ENCODE results near the gene CMTM1.
A peak's percentile ranks its signal among the peaks of the same experiment; 100 is the strongest.

CMTM1 gene

DNA sequence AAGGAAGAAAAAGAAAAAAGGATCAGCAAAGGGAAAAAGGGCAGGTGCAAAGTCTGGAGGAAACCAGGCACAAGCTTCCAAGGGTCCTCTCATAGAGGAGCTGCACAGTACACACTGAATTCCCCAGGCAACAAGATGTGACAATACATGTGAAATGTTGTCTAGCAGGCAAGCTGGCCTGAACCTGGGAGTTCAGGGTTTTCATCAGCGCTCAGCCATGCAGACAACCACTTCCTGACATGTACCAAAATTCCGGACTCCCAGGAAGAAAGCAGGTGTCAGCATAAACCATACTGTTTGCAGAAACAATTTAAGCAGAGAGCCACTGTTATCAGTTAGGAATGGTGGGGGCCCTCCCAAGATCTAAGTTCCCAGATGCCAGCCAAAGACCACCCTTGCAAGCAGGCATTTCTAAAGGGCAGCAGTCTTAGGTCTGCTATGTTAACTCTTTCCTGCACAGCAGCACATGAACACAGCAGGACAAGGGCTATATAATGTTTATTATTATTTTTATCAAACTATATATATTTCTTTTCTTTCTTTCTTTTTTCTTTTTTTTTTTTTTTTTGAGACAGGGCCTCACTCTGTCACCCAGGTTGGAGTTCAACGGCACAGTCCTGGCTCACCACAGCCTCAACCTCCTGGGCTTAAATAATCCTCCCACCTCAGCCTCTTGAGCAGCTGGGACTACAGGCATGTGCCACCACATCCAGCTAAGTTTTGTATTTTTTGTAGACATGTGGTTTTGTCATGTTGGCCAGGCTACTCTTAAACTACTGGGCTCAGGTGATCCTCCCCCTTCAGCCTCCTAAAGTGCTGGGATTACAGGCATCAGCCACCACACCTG lies 26.4 kb upstream of the CMTM1 start:
- no peak for DNase-seq (ENCODE audit: low read depth, low spot score)

DNA sequence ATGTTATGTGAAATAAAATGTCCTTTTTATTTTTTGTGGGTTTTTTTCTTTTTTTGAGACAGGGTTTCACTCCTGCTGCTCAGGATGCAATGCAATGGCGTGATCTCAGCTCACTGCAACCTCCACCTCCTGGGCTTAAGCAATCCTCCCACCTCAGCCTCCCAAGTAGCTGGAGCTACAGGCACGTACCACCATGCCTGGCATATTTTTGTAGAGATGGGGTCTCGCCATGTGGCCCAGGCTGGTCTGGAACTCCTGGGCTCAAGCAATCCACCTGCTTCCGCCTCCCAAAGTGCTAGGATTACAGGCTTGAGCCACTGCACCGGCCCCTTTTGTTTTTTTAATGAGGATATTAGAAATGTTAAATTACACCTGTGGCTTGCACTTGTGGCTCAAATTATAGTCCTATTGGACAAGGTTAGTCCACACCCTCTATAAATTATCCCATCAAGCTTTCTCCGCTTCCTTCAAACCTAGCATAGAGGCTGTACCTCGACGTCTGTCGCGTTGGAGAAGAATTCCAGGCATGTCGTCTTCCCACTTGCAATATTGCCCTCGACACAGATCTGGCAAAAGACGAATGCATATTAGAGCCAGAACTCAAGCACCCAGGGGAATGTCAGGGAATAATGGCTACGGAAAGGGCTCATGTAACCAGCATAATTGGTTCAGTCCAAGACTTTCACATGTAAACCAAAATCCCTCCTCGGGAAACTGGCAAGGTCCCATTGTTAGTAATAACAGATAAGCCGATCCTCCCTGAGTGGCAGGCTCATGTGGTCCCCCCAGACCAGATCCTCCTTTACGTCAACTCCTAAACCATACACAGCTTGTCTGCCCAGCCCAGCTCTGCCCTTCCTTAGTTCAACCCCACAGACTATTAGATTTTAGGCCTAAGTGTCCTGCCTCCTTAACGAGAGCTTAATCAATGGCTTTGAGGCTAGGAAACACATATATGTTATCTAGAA lies 24.6 kb upstream of the CMTM1 start:
- DNase-seq (ENCODE audit: low read depth, low spot score), result no peak

DNA sequence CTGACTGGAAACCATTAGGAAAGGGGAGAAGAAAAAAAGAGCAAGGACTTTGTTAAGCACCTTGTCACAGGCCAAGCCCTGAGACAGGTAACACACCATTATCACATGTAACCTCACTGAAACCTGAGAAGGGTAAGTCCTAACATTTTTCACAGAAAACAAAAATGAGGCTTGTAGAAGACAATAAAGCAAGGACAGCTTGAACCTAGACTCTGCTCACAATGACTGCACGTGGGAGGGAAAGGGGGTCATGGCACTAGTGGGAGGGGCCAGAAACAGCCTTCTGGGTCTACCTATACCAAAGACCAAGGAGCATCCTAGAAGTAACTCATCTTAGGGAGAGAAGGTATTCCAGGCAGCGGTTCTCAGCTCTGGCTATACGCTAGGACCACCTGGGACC lies 23.8 kb upstream of the CMTM1 start:
- no peak for DNase-seq (ENCODE audit: low read depth, low spot score)

DNA sequence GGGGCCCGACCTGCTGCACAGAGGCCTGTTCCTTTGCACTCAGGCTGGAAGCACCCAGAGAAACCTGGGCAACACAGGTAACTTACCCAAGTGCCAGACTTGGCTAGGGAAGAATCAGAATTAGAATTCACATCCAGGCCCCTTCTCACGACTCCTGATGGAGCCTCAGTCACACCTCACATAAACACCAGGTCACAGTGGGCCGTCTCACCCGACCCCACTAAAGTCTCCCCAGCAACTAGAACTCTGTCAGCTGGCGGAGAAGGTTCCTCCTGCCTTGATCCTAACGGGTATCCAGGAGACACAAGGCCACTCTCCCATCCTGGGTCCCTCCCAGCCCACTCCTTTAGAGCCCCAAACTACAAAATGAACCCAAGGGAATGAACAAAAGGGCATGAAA lies 22.7 kb upstream of the CMTM1 start:
- no peak for DNase-seq (ENCODE audit: low read depth, low spot score)

DNA sequence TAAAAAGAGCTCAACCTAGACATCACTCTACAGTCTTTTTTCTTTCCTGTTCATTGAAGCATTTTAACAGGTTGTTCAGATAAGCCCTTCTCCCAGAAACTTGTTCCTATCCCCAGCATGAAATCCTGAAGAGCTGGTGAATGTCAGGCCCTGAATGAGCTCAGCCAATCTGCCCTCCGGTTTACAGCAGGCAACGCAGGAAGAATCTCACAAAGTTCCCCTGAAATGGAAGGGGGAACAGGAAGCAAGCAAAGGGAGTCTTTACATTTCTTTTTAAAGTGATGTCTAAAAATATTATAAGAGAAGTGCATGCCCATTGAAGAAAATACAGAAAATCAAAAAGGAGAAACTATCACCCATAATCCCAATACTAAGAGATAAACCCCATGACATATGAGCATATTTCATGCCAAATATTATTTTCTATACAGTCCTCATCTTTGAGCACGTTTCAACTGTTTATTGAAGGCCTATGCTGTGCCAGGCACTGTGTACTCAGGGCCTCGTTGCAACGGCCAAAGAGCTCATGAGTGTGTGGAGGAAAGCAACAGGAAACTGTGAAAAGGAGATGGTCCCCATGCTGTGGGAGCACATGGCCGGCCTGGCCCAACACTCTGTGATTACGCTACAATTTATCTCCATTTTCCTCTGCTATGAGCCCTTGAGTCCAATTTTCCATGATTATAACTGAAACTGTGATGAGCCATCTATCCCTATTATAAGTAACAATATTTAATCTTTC lies 22.1 kb upstream of the CMTM1 start:
- DNase-seq (ENCODE audit: low read depth, low spot score), result no peak

DNA sequence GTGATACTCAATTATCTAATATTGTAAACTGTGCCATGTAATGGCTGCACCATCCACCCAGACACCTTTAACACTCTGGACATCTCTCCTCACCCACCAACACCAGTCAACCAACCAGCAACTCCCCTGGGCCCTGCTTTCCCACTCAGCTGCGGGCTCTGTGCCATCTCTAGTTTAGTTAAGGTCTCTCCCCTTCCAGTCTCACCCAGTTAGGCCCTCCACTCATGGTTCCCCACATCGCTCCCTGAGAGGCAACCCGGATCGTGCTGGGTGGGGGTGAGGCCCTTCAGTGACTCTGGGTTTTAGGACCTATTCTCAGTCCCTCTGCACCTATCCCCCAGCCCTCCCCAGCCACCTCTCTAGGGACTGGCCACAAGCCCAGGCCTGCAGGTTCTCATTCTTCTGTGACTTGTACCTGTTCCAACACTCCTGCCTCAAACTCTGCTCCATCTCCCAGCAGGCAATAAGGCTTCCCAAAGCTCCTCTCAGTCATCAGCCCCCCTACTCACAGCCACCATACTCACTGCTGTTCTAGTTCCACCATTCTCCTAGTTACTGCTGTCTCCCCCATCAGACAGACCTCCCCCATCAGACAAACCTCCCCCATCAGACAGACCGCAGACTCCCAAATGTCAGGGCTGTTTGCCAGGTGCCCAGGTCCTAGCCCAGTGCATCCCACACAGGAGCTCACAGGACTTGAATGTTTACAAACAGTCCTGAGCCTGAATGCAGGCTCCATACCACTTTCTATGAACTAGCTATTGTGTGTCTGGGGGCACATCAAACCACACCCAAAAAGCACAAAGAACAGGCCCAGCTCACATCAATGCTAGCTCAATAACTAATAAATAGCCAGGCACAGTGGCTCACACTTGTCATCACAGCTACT lies 18.9 kb upstream of the CMTM1 start:
- no peak for DNase-seq (ENCODE audit: low read depth, low spot score)

DNA sequence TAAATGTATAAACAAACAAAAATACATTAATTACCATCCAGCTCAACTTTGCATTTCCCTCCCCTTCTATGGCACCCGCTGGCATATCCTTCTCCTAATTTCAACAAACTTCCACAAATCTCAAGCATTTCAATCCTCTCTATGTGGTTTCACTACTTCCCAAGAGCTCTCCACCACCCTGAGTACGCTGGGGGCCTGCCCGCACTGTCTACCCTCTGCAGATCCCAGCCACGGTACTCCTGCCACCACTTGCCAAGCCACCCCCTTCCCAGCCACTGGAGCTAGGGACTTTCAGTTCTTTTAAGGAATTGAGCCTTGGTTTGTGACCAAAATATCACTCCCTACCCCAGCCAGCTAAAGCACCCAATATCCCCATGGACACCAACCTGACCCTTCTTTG lies 18.2 kb upstream of the CMTM1 start:
- no peak for DNase-seq (ENCODE audit: low read depth, low spot score)

DNA sequence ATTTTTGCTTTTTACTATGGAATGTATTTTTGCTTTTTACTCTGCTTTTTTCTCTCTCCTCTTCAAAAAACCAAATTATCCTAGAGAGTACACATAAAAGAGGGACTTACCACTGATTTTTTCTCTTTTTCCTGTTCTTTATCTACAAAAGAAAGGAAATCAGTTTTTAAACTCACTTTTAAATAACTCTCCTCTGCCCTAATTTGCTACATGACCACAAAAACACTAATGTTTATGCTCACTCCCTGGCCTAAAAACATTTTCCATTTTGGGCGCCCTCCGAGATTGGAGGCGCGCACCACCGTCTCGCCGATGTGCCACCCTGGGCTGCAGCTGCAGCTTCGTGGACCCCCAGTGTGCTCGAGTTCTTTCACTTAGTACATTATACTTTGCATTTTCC lies 17.4 kb upstream of the CMTM1 start:
- DNase-seq (ENCODE audit: low read depth, low spot score), result no peak

DNA sequence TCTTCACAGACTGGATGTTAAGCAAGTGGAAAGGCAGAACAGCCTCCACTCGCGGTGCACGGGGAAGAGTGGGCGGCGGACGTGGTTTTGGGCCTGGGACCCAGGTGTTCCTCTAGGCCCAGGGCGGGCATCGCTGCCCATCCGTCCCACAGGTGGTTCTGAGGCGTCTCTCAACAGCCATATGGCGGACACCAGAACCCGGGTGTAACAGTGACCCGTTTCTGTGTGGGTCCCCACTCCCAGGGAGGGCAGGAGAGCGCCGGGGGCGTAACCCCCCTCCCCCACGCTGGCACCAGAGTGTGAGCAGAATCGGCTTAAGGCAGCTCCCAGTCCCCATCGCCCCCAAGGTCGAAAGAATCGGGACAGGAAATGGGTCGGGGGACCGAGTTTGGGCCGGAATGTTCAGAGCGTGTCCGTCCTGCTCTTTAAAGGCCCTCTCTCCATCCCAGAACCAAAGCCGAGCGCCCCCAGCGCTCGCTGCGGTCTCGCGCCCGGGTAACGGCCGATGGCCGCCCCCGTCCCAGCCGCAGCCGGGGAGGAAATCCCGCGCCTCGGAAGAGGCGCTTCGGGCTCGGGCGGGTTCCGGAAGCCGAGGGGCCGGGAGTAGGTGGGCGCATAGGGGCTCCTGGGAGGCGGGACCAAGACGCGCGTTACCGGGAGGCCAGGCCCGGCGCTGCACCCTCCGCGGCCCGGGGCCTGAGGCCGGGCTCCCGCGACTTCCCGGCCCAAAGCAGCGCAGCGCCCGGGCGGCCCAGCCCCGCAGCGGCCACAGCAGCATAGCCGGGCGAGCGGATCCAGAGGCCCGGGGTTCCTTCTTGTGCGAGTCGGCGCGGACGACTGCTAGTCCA lies 16.7 kb upstream of the CMTM1 start, which contains the start of gene TK2:
TK2 (minus strand) TSS at position 839 of the 848 bp plus-strand sequence; CDS start at position 778, 61 bp downstream.
- DNase-seq (ENCODE audit: low read depth, low spot score), result peak; percentile 72

DNA sequence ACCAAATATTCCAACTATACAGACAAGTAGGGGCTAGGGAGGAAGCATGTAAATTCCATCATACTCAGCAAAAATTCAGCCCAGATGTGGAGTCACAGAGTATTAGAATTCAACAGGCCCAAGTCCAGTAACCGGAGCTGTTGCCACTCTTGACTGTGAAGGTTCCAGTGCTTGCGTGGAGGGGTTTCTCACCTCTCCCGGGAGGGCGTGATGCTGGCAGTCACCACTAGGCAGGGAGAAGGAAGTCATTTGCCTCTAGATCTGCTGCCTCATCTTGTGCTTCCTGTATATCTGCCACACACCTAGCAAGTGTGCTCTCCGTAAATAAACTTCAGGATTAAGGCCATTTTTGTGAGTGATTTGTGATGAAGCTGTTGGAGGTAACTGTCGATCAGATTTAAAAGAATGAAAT lies 14.9 kb upstream of the CMTM1 start:
- DNase-seq (ENCODE audit: low read depth, low spot score), result peak; percentile 42

DNA sequence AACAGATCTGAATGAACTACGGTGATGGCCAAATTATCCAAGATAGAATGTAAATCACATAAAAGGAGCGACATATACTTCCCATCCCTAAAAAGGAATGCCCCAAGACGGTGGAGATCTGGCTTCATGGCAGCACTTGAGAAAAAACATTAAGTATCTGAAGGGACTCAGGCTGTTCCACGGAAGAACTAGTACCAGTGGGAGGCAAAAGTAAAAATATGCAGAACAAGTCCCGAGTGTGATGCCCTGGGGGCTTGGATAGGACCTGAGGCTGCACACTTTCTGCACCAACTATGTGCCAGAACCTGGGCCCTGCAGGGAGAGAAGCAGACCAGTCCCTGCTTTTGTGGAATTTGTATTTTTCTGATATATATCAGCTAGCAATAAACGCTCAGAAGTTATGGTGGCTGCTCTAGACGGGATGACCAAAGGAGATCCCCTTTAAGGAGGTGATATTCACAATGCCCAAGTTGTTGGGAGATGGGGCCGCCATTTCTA lies 14.4 kb upstream of the CMTM1 start:
- no peak for DNase-seq (ENCODE audit: low read depth, low spot score)

DNA sequence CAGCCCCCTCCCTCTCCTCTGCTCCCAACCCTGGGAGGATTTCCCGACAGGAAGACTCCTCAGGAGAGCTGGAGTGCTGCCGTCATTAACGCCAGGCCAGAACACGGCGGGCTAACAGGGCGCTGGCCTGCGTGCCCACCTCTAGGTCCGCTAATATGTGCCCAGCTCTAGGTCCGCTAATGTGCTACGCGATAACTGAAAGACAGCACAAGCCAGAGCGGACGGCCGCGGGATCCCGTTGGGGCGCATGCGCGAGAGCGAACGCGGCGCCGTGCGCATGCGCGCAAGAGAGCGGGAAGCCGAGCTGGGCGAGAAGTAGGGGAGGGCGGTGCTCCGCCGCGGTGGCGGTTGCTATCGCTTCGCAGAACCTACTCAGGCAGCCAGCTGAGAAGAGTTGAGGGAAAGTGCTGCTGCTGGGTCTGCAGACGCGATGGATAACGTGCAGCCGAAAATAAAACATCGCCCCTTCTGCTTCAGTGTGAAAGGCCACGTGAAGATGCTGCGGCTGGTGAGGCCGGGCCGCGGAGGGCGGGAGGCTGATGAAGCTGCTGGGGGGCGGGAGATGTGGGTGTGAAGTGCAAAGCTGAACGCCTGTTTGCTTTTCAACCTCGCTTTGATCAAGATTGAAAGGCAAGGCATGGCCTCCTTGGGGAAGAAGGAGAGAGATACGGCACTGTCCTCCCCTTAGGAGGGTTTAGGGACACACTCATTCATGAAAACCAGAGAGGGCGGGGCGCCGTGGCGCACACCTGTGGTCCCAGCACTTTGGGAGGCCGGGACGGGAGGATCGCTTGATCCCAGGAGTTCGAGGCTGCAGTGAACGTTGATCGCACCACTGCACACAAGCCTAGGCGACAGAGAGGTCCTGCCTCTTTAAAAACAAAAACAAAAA lies 13.7 kb upstream of the CMTM1 start, which contains the start of gene CKLF:
CKLF (plus strand) TSS at position 291 of the 892 bp plus-strand sequence; CDS start at position 431, 140 bp downstream.
- DNase-seq (ENCODE audit: low read depth, low spot score), result peak; percentile 94

DNA sequence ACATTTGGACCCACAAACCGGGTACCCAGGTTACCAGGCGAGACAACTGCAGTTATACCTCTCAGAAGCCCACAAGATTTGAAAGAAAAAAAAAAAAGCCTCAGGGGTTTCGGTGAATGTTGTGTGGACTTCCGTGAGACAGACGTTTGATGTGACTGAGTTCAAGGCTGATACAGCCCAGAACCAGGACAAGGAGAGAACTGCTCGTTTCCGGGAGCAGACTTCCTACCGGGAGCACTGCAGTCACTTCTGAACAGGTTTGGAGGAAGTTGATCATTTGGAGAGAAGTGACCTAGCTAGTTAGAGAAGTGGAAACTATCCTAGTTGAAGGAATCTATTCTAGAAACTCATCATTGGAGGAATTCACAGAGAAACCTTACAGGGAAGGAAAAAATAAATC lies 13.0 kb upstream of the CMTM1 start:
- DNase-seq (ENCODE audit: low read depth, low spot score), result no peak

DNA sequence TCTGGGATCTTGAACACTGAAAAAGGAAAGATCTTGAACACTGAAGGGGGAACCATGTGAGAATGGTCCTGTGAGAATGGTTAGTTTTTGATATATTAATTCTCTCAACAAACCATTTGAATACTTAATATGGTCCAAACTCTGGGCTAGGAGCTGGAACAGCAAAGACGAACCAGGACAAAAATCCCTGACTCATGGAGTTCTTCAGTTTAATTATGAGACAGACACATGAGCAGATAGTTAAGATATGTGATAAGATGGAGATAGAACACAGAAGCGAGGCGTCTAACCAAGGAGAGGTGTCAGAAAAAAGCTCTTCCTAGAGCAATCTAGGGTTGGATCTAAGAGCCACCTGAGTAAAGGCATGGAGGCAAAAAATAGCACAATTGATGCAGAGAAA lies 12.2 kb upstream of the CMTM1 start:
- DNase-seq (ENCODE audit: low read depth, low spot score), result no peak

DNA sequence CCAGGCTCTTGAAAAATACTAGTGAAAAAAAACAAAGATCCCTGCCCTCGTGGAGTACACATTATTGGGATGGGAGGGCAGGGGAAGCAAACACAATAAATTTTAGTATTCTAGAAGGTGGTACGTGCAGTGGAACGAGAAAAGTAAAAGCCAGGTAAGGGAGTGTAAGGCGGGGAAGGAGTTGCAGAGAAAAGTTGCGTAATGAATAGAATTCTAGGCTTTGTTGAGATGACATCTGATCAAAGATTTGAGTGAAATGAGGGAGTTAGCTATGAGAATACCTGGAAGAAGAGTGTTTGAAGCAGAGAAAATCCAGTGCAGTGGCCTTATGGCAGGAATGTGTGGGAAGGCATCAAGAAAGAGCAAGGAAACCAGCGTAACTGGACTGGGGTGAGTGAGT lies 11.7 kb upstream of the CMTM1 start:
- no peak for DNase-seq (ENCODE audit: low read depth, low spot score)

DNA sequence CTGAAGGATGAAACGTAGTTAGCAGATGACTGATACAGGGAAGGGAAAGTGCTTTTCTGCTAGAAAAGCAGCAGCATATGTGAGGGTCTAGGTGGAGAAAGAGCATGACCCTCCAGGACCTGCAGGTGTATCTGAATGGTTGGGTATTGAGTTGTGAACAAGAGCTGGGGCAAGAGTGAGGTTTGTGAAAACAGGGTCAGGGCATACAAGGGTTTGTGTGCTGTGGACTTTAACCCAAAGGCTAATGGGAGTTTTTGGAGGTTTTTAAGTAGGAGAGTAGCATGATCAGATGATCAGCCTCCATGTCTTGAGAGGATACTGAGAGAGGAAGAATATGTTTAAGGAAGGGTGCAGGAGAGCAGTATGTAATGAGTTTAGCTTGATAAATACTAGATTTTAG lies 6.1 kb upstream of the CMTM1 start:
- no peak for DNase-seq (ENCODE audit: low read depth, low spot score)

DNA sequence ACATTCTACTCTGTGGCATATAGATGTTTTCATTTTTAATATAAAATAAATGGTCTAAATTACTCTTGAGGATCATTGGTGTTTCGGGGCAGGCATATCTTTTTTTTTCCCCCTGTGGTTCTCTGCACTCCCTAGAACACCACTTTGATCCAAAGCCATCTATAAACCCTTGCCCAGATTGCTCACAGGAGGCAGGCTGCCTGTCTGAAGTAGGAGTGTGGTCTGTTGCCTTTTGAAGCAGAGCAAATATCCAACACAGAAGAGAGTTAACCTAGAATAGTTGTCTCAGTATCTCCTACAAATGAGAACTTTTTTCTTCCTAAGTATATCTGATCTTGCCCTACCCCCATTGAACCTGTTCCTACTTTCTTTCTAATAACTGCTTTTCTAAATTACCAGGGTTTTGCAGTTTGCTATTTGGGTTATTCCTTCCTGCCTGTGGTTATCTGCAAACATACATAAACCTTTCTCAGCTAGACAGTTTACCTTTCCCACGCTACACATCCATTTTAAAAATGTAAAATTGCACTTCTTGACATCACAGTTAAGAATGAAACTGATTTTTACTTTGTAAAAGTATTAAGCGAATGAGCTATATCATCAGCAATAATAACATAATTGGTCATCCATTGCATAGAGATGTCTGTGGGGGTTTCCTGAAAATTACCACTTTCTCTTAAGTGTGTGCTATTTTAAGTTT lies 4.7 kb upstream of the CMTM1 start:
- no peak for DNase-seq (ENCODE audit: low read depth, low spot score)

DNA sequence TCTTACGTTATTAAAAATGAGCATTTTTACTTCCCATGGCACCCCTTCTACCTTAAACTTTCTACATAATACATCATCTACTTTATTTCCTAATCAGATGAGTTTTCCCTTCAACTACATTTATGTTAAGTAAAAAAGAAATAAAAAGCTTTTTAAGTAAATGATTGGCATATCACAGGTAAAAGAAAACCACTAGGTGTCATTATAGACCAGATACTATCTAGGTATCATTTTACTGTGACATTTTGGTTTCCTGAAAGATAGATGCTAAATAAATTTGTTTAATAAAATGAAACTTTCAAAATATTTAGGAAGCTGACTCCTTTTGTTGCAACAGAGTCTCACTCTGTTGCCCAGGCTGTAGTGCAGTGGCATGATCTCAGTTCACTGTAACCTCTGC lies 3.8 kb upstream of the CMTM1 start:
- DNase-seq (ENCODE audit: low read depth, low spot score), result no peak

All from ELF-1 (cell line).